Measurements from ENCODE around the gene SDF2L1. TPM values are rescaled to one million over a fixed set of nuclear protein-coding genes. Genes with fewer than 3 reads are reported as not detected.

Gene SDF2L1
- total and polyA plus RNA-seq, 2 of the 13 experiments (the other 11 are each of a cell fraction or from before 2014, with no cell fraction given), result 18.0 to 57.4 TPM

DNA sequence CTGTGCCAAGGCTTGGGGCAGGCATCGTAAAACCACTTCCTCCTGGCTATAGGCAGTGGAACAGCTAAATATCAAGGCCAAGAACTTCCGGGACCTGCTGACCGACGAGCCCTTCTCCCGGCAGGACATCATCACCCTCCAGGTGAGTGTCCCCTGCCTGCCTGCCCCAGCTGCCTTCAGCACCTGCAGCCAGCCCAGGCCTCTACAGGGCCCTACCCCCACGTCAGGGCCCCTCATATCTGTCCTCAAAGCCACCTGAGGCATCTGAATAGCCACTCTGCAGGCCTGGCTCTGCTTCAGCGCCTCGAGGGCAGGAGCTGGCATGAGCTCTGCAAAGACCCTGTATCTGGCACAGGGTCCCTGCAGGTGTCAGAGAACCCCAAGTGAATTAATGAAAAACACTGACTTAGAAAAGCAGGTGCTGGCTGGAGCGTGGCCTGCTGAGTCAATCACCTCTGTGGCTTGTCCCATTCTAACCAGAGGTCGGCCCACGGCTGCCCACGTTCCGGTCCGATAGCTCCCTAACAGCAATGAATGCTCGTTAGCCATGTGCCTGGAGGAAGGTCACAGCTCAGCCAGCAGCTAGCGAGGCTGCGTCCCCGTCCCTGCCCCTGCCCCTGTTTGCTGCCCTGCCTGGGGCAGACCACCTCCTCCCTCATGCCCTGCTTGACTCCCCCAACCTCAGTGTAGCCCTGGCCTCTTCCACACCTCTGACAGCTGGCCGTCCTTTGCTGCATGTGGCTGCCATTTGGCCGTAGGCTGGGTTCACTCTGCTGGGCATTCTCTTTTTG, 40.5 kb downstream of the SDF2L1 start:
- no peak overlapping the region for H3K27ac ChIP-seq (ENCODE audit: extremely low read length, insufficient read depth, low read length)
- TF ChIP-seq HCFC1 (IDR thresholded peaks at IDR 0.05; ENCODE audit: low read depth, low read length), result no peak
- no peak for TF ChIP-seq HMGA1 (CRISPR knock-in tag; conservative IDR thresholded peaks at IDR 0.05)
- no peak for TF ChIP-seq ZNF609 (CRISPR knock-in tag; IDR thresholded peaks at IDR 0.05; ENCODE audit: borderline replicate concordance)
- no peak for TF ChIP-seq MED13 (CRISPR knock-in tag; IDR thresholded peaks at IDR 0.05)
- TF ChIP-seq NONO (IDR thresholded peaks at IDR 0.05), result no peak
- no peak for TF ChIP-seq NONO (CRISPR knock-in tag; conservative IDR thresholded peaks at IDR 0.05)
- TF ChIP-seq ZNF562 (CRISPR knock-in tag; IDR thresholded peaks at IDR 0.05; ENCODE audit: borderline replicate concordance), result no peak
- TF ChIP-seq, protein P1, sequence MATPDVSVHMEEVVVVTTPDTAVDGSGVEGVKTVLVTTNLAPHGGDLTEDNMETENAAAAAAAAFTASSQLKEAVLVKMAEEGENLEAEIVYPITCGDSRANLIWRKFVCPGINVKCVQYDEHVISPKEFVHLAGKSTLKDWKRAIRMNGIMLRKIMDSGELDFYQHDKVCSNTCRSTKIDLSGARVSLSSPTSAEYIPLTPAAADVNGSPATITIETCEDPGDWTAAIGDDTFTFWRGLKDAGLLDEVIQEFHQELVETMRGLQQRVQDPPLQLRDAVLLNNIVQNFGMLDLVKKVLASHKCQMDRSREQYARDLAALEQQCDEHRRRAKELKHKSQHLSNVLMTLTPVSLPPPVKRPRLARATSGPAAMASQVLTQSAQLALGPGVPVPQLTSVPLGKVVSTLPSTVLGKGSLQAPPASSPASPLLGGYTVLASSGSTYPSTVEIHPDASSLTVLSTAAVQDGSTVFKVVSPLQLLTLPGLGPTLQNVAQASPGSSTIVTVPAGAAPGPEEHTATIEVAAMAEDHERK (CRISPR knock-in tag; IDR thresholded peaks at IDR 0.05; ENCODE audit: low read depth), result no peak
- TF ChIP-seq TARDBP (CRISPR knock-in tag; IDR thresholded peaks at IDR 0.05), result no peak
- TF ChIP-seq STAT5B (CRISPR knock-in tag; IDR thresholded peaks at IDR 0.05), result no peak
- TF ChIP-seq ZBTB7A (CRISPR knock-in tag; IDR thresholded peaks at IDR 0.05), result no peak
- no peak for TF ChIP-seq ELF4 (CRISPR knock-in tag; IDR thresholded peaks at IDR 0.05; ENCODE audit: borderline replicate concordance)
- no peak for TF ChIP-seq ZNF724P (CRISPR knock-in tag; IDR thresholded peaks at IDR 0.05; ENCODE audit: borderline replicate concordance)
- no peak for TF ChIP-seq ZNF414 (CRISPR knock-in tag; IDR thresholded peaks at IDR 0.05)
- no peak for TF ChIP-seq RXRB (CRISPR knock-in tag; IDR thresholded peaks at IDR 0.05; ENCODE audit: borderline replicate concordance)
- TF ChIP-seq ZNF468 (CRISPR knock-in tag; IDR thresholded peaks at IDR 0.05), result no peak
- H3K79me2 ChIP-seq (ENCODE audit: insufficient read depth, low read length), result no peaks in the 10 kb centered on the region
- no peaks in the 10 kb centered on the region; a peak in 1 of 5 replicates for H3K27me3 ChIP-seq (ENCODE audit: control insufficient read depth in 1 of 2, insufficient read depth in 2 of 2, low read length in 2 of 2)
- H4K20me1 ChIP-seq (ENCODE audit: insufficient read depth, low read length), result no peaks in the 10 kb centered on the region
- ChIA-PET POLR2A (no interaction called here), CTCF (ENCODE audit: low intra/inter-chr PET ratio, low total read pairs) (no interaction called here)
- H3K9me3 ChIP-seq (ENCODE audit: low read length), result no peaks in the 10 kb centered on the region
- no TSS peak for BruUV-seq (replicated peaks)
- peaks cover 24 to 63% of the 10 kb centered on the region in 2 experiments; a peak in 4 of 5 replicates for H3K36me3 ChIP-seq (replicated peaks in 1 of 2; ENCODE audit: control insufficient read depth in 1 of 2, insufficient read depth in 2 of 2, low read length in 2 of 2)
- intact Hi-C loops (cut with micrococcal nuclease; ENCODE audit: unreplicated experiment), result no loop called here
- no peak overlapping the region for H2AFZ ChIP-seq (ENCODE audit: low read length)
- H3K4me1 ChIP-seq (ENCODE audit: insufficient read depth, low read length), result peaks cover 12% of the 10 kb centered on the region
- H3K9ac ChIP-seq (ENCODE audit: insufficient read depth, low read depth, low read length), result no peak overlapping the region
- ATAC-seq, result no peak
- WGBS (ENCODE audit: low lambda C conversion rate), result 100% methylated on average over 11 of the region's 20 CpGs
- FAIRE-seq, result no peak
- no peak for DNase-seq (ENCODE audit: low spot score)
- in situ Hi-C loops (cut with HindIII; ENCODE audit: extremely low pct_ligation_motif_present, low pct_unique_long_range_greater_than_20kb), result no loop called here
- H3K4me2 ChIP-seq (ENCODE audit: low read depth, low read length), result no peak overlapping the region
- no peak overlapping the region for H3K4me3 ChIP-seq (replicated peaks in 1 of 3; ENCODE audit: insufficient read depth in 1 of 3, low read depth in 2 of 3, low read length in 3 of 3)
